Measurements from ENCODE around the gene PPARG.

GRCh38 chr3:12299026-12299425, 10.2 kb downstream of the PPARG start:
- TF ChIP-seq REST (IDR thresholded peaks at IDR 0.05; ENCODE audit: low read depth, low read length) = no peak
- TF ChIP-seq RCOR1 (conservative IDR thresholded peaks at IDR 0.05; ENCODE audit: low read depth, low read length) = no peak
- TF ChIP-seq EZH2 (IDR thresholded peaks at IDR 0.05; ENCODE audit: borderline replicate concordance, control insufficient read depth, low read depth, low read length) = no peak
- no peak for TF ChIP-seq STAT3 (IDR thresholded peaks at IDR 0.05; ENCODE audit: low read depth, low read length)
- no peak for TF ChIP-seq ATF2 (IDR thresholded peaks at IDR 0.05; ENCODE audit: low read length)
- no peak for TF ChIP-seq GABPA (IDR thresholded peaks at IDR 0.05; ENCODE audit: low read depth)
- no peak for TF ChIP-seq ATF3 (IDR thresholded peaks at IDR 0.05; ENCODE audit: borderline replicate concordance, extremely low read depth, low read depth, low read length)
- no peak for TF ChIP-seq CEBPB (IDR thresholded peaks at IDR 0.05; ENCODE audit: borderline replicate concordance in 1 of 2, low read depth in 2 of 2, low read length in 2 of 2)
- TF ChIP-seq CBFB (IDR thresholded peaks at IDR 0.05; ENCODE audit: low read depth) = no peak
